GM23248 (cell line): ENCODE results near the gene KCNQ2.

Experiments
- EZH2 ChIP-seq: fragments of 200-600 bp; sonication (generic); IDR thresholded peaks from 2 replicates; pipeline ENCODE4 v1.6.1; 2018; ENCODE audit warnings: antibody characterized with exemption, mild to moderate bottlenecking; ENCODE audit not compliant: insufficient read depth, poor library complexity, severe bottlenecking
- EZH2phosphoT487 ChIP-seq: fragments of 200-600 bp; sonication (generic); IDR thresholded peaks from 2 replicates; pipeline ENCODE4 v1.6.1; 2018; ENCODE audit warnings: antibody characterized with exemption, moderate library complexity, mild to moderate bottlenecking, low read depth; ENCODE audit not compliant: insufficient read depth

GRCh38 chr20:63481503-63481902, 9.0 kb upstream of the KCNQ2 start:
- TF ChIP-seq EZH2: no peak
- no peak for TF ChIP-seq EZH2phosphoT487
